ENCODE measurements around the gene FRMD5.

FRMD5 gene

DNA sequence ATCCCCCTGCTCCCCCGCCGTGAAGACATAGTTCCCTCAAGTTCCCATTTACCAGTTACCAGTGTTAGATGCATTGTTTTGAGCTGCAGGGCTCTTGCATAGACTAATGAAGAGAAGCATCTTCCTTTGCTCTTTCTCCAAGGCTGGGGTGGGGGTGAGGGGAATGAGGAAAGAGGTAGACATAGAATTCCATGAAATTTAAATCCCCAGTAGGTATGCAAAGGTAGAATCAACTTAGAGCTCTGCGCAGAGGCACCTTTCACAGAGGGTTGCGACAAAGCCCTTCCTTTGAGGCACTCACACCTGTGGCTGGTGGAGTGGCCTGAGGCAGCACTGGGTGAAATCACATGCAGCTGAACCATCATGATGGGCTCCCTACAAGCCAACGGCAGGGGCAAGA lies 266.9 kb downstream of the FRMD5 start:
- no peak for DNase-seq (ENCODE audit: low read depth, low spot score)

DNA sequence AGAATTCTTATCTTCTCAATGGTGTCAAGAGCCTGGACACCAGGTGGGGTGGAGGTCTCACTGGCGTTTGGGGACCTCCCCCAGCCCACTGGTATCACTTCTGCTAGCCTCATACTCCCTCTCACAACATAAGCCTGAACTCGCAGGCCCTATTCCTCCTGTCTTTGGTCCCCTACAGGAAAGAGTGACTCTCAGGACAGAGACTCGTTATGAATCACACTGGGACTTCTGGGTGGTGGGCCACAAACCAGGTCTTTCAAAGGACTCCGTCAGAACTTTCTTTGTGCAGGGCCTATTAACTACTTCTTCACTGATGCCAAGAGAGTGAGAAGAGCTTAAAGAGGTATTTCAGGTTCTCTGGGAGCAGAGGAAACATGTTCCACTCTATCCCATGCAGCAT lies 267.9 kb downstream of the FRMD5 start:
- no peak for DNase-seq (ENCODE audit: low read depth, low spot score)

DNA sequence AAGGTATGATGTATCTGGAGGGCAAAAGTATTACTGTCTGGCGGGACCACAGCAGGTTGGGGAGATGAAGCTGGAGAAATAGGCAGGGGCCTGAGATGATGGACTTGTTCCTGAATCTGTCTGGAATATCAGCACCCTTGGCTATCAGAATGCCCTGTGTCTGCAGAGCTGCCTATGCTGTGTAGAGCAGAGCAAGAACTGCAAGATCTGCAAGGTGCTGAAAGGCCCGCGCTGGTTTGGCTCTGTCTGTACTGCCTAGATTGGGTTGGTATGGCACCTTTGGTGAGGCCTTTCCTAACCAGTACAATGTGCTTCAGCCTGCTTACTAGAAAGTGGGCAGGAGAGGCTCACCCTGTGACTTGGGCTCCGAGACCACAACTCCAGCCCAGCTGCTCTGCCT lies 271.5 kb downstream of the FRMD5 start:
- no peak for DNase-seq (ENCODE audit: low read depth, low spot score)

DNA sequence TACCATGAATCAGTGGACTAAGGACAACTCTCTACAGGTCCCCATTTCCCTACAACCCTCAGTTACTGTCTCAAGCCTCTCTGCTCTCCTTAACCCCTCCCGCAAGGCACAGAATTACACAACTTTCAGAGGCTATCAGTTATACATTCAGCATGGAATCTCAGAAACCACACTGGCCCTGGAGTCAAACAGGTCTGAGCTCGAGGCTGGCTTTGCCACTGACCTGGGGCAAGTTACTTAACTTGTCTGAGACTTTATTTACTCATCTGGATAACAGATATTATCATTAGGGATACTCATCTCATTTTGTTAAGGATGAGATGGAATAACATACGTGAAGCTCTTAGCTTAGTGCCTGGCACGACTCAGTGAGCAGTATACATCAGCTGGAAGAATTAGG lies 273.1 kb downstream of the FRMD5 start:
- DNase-seq (ENCODE audit: low read depth, low spot score) = no peak

DNA sequence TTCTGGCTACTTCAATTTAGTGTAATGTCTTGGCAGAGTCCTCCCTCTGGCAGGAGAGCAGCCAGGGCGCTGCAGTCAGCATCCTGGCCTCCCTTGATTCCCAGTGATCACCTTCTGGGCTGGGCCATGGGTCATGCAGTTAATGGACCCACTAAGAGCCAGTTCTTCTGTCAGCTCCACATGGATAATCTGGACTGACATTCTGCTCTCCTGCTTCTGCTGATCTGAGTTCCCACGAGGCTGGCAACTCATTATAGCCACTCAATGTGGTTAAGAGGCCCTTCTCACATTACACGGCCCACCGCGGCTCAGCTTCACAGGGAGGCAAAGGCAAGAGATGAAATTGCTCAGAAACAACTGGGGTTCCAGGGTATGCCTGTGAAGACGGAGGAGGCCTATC lies 274.3 kb downstream of the FRMD5 start:
- no peak for DNase-seq (ENCODE audit: low read depth, low spot score)

DNA sequence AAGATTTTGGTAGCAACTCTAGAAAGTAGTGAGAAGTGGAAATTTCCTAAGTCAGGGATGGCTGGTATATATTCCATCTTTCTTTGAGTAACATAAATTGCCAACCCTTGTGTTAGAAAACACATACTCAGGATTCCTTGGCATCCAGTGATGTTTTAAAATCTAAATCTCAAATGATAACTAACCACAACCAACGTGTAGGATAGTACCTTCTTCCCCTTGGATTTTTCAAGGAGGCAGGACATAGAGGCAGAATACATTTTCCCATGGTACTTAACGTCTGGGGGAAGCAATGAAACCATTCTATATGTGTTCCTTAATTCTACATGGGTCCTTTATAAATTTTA lies 274.8 kb downstream of the FRMD5 start:
- no peak for DNase-seq (ENCODE audit: low read depth, low spot score)

DNA sequence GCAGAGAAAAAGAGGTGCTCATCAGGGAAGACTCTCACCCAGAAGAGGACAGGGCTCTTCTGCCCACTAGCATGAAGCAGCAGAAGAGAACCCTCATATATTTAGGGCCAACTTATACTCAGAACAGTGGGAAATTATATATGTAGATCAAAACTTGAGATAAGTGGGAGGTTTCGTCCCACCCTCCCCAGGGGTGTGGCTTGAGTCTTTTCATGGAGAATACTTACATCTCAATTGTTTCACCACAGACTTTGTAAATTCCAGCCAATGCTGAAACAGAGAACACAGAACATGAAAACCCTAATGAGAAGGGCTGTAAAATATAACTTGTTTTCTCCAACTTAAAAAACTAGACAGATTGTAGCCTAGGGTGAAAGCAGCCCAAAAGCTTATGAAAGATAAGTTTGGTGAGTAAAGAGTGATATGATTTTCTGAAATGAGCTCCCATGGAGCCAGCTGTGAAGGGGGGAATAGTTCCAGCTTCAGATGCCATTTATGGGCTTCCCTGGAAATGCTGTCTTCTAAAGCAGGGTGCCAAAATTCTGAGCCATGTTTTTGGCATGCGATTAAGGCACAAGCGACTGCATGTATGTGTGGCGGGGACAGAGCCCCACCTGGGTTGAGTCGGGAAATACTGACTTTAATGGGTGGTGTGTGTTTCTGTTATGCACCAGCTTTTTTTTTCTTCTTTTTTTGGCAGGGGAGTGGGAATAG lies 275.4 kb downstream of the FRMD5 start:
- no peak for DNase-seq (ENCODE audit: low read depth, low spot score)

DNA sequence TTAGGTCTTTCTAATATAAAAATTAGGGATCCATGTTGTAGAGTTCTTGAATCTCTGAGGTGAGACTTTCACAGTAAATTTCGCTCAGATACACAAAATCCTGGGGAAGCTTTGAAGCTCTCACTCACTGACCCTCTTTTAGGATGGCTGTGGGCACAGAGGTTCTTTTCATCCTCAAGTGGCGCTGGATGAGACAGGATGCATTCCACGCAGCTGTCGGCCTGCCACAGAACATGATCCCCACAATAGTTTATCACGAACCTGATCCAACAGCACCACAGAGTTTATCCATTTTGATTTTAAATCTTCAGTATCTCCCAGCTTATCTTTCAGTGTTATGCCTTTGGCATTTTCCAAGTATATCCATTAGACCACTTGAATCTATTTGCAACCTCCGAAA lies 276.4 kb downstream of the FRMD5 start:
- no peak for DNase-seq (ENCODE audit: low read depth, low spot score)

DNA sequence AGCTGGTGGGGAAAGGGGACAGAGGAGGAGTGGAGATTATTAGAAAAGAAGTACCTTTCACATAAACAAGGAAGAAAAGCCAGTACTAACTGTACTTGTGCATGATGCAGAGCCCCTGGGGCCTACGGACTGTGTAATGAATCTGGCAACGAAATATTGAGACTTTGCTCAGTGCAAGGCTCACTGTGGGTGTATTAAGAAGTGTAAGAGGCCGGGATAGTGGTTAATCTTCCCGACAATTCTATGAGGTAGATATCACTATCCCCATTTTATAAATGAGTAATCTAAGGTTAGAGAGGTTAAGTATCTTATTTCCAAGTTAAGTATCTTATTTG lies 278.8 kb downstream of the FRMD5 start:
- no peak for DNase-seq (ENCODE audit: low read depth, low spot score)

DNA sequence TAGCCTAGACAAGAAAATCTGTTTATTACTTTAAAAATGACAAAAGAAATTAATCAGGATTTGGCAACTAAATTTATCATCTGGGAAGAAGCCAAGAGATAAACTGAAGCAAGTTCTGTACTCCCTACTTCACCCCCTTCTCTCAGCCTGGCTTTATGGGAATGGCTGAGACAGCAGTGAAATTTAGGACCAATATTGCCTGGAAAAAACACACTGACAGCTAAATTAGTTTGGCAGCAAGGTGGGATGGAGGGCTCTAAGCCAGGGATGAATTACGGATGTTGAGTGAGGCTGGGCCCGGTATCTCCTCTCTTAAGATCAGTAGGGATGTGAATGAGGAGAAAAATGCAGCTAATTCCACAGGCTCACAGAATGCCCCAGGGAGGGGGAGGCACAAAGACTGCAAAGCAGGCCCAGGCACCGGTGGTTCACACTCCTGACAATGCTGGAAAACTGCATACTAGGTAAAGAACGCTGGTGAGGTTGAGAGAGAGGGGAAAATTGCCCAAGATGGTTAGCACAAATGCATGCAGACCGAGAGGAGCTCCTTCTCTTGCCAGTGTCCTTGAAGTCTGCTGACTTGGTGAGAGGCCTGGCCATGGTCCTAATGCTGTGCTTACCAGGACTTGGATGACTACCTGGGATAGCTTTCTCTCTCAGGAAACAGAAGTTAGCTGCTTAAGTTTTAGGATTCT lies 279.3 kb downstream of the FRMD5 start:
- DNase-seq (ENCODE audit: low read depth, low spot score) = no peak

DNA sequence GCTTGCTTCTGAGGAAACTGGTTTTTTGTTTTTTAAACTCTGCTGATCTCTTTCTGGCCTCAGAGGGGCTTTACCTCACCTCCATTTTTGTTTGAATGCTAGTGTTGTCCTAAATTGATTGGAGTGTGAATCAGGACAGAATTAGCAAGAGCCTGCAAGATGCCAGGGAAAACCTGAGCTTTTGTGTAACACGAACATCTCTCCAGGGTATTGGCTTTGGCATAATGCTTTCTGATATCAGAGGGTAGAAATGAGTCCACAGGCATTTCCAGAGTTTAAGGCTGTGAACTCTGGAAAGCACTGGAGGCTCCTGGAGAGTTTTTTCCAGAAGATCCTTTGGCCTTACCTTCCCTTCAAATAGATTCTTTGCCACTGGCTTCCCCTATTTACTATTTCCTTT lies 281.1 kb downstream of the FRMD5 start:
- DNase-seq (ENCODE audit: low read depth, low spot score) = no peak

DNA sequence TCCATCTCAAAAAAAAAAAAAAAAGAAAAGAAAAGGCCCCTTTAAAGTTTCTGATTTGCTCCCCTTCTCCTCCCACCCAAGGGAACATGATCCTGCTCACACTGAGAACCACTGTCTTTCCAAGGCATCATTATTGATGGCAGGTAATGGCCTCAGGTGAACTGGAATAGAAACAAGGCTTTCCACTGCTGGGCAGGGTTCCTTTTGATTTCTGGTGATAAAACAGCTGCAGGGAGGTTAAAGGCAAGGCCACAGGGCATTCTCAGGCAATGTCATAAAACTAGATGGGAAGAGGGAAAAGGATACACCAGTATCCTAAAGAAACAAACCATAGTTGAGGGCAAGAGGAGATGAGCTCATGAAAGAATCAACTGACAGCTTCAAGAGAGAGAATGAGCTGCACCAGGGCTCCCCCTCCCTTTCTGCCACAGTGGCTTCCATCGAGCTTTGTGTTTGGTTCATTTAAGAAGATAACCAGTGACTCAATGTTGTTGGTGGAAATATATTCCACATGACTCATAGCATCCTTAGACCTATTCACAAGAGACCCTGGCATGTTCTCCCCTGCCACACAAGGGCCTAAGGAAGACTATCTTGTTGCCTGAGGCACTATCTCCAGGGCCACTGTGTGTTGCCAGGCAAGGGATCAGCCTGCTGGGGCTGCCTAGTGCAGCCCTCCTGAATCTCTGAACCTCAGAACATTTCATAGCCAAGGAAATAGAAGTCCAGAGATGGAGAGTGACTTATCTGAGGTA lies 281.9 kb downstream of the FRMD5 start:
- peak; percentile 88 for DNase-seq (ENCODE audit: low read depth, low spot score)

DNA sequence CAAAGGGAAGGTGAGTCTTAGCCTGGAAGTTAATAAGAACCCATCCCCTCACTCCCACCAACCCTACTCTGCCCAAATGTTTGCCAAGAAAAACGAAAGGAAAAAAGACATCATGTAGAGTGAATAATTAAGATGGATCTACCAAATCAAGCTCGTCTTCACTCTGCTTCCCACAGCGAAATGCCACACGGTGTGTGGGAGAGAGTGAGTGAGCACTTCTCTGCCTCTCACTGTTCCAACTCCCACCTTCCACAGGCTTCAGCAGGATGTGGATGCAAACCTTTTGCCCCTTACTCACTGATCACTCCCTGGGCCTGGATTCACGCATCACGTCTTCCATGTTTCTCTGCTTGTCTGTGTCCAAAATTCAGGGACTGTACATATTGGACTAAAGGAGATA lies 282.9 kb downstream of the FRMD5 start:
- DNase-seq (ENCODE audit: low read depth, low spot score) = no peak

DNA sequence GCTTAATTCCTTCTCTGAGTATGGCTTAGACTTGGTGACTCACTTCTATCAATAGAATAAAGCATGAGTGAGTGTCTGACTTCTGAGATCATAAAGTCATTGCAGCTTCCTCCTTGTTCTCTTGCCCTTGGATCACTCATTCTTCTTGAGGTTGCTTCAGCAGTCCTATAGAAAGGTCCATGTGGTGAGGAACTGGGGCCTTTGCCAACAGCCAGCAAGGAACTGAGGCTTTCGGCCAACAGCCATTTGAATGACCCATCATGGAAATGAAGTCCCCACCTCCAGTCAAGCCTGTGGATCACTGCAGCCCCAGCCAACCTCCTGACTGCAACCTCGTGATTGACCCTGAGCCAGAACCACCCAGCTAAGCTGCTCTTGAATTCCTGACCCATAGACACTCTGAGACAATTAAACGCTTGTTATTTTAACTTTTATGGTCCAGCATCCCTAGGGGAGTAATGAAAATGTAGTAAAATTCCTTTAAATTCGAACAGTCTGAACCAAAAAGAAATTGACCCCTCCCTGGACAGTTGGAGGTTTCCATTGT lies 283.8 kb downstream of the FRMD5 start:
- peak; percentile 84 for DNase-seq (ENCODE audit: low read depth, low spot score)

DNA sequence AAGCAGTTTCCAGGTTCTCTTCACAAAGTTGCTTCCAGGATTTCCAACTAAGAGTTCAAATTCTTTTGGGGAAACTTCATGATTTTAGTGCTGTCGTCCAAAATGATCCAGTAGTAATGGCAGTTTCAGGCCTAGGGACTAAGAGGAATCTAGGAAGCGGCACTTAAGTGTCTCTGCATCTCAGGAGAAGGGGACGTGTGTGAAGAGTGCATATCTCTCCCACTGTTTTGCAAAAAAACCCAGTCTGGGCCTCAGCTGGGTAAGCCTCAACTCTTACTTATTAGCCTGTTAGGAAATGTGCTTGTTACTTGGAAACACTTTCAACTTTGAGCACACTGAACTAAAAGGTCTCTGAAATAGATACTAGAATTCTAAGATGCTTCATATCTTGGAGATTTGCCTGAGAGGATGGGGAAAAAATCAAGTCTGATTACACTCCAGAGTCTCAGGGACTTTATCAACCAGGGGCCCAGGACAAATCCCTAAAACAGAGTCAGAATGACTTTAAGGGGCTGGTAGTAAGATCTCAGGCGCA lies 286.5 kb downstream of the FRMD5 start:
- DNase-seq (ENCODE audit: low read depth, low spot score) = no peak

DNA sequence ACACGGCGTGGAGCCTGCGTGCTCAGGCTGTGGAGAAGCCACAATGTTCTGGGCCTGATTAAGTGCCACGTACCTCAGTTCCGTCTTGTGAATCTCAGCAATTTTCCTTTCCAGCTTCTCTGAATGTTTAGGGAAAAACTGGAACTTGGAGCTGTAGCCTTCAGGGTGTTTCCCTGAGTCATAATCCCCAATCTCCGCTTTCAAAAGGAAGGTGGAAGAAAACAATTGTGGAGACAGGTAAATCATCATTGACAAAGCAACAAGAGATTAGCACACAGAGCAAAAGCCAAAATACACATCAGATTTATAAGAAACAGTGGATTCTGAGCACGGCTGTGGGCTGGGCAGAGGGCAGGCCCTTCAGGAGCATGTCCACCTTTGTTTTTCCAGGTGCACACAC lies 289.3 kb downstream of the FRMD5 start:
- no peak for DNase-seq (ENCODE audit: low read depth, low spot score)

DNA sequence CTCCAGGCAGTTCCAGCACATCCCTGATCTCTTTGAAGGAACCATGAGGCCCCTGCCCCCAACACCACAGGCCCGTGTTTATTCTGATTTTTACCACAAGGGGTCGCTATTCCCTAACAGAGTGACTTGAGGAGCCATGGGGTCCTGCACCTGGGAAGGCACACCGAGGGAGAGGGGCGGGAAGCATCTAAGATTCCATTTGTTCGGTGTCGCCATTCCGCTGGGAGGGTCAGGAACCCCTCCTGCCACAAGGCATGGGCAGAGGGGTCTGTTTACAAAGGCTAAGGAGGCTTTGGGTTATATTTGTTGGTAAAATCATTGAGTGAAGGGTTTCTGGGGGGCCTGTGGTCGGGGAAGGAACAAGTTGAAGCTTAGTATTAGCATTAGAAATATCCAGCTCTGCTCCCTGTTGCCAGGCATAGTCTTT lies 291.2 kb downstream of the FRMD5 start:
- DNase-seq (ENCODE audit: low read depth, low spot score) = no peak

DNA sequence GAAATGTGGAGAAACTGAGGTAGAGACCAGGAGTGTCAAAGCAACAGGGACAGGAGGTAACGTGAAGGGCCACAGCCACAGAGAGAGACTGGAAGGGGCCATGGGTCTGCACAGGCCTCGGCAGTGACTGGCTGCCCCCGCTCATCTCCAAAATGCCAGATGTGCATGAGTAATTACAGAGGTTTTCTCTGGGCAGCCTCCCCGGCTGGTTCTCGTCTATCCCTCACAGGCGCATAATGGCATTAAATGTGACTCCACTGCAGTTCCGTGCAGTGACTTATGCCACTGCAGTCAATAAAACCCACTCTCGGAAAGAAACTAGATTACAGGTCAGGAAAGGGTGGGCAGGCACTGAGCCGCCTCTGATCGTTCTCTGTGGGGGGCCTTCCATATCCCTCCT lies 293.6 kb downstream of the FRMD5 start:
- no peak for DNase-seq (ENCODE audit: low read depth, low spot score)

DNA sequence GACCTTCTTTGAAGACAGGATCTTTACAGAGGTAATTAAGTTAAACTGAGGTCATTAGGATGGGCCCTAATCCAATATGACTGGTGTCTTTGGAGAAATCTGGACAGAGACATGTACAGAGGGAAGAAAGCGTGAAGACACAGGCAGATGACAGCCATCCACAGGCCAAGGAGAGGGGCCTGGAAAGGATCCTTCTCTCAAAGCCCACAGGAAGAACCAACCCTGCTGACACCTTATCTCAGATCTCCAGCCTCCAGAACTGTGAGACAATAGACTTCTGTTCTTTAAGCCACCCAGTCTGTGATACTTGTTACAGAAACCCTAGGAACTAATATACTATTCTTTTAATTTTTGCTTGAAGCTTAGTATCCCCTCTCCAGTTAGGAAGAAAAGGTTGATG lies 294.1 kb downstream of the FRMD5 start:
- no peak for DNase-seq (ENCODE audit: low read depth, low spot score)

DNA sequence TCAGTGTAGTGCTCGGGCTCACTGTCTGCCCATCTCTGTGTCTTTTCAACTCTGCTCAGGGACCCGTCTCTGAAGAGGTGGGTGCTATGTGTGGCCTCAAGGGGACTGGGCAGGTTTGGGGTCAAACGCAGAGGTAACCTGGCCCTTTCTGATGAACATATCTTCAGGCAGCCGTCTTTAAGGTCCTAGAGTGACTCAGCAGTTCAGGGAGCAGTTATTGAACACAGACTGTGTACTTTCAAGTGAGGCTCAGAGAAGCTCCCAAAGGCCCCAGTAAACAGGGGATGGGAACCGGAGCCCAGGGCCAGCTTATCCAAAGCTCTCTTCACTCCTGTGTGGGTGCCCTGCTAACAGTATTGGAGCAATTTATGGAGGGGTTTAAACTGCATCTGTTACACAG lies 295.1 kb downstream of the FRMD5 start:
- no peak for DNase-seq (ENCODE audit: low read depth, low spot score)

DNA sequence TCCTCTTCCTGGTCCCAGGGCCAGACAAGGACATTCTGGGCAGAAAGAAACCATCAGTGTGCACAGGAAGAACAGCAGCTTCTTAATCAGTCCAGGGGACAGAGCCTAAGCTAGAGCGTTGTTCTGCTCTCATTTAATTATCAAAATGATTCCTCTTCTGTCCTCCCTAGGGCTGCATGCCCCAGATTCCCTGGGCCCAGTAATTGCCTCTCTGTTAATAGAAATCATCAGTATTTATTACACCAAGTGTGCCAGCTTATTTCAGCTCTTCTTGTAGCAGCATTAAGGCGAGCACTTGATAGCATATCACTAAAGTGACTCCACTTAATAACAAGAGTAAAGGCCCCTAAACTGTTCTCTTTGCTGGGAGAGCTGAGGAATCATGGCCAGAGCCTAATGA lies 296.2 kb downstream of the FRMD5 start:
- no peak for DNase-seq (ENCODE audit: low read depth, low spot score)

DNA sequence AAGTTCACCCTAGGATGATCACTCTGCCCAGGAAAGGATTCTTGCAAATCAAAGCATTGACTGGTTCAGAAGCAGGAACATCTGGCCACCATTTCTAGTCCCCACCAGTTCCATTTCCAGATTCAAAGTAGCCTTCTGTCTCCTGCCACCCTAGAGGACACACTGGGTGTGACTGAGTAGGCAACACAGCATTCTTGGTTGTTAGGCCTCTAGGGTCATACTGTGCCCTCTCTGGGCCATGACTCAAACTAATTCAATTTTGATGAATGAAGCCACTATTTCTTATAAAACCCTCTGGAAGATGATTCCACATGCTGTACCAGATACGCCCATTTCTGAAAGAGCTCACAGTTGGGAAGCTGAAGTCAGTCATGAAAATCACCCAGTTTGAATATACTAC lies 298.5 kb downstream of the FRMD5 start:
- DNase-seq (ENCODE audit: low read depth, low spot score) = no peak

DNA sequence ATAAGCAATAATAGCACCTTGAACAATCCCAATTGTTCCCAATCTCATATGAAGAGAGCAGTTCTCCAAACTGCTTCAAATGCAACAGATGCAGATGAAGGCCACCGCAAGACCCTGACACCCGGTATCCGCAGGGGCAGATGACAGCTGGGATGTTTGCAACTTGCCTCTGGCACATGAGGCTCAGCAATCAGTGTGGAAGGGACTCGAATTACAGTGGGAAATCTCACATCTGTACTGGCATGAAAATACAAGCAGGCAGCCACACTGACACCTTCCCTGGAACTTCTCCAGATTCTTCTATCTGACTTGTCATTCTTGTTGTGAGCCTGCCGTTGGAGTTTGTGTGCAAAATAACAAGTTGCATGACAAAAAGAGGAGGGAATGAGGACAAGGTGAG lies 299.5 kb downstream of the FRMD5 start:
- DNase-seq (ENCODE audit: low read depth, low spot score) = no peak
